GM12892 (cell line): ENCODE results near the gene CD19.

Source experiments
- POLR2A ChIP-seq: IDR thresholded peaks from 2 replicates; pipeline ENCODE4 v1.6.1; 2011; ENCODE audit warnings: low read depth, low read length, control low read depth
- TAF1 ChIP-seq: IDR thresholded peaks from 2 replicates; pipeline ENCODE4 v1.6.1; 2011; ENCODE audit warnings: low read depth, mild to moderate bottlenecking, control low read depth, low read length, borderline replicate concordance

DNA sequence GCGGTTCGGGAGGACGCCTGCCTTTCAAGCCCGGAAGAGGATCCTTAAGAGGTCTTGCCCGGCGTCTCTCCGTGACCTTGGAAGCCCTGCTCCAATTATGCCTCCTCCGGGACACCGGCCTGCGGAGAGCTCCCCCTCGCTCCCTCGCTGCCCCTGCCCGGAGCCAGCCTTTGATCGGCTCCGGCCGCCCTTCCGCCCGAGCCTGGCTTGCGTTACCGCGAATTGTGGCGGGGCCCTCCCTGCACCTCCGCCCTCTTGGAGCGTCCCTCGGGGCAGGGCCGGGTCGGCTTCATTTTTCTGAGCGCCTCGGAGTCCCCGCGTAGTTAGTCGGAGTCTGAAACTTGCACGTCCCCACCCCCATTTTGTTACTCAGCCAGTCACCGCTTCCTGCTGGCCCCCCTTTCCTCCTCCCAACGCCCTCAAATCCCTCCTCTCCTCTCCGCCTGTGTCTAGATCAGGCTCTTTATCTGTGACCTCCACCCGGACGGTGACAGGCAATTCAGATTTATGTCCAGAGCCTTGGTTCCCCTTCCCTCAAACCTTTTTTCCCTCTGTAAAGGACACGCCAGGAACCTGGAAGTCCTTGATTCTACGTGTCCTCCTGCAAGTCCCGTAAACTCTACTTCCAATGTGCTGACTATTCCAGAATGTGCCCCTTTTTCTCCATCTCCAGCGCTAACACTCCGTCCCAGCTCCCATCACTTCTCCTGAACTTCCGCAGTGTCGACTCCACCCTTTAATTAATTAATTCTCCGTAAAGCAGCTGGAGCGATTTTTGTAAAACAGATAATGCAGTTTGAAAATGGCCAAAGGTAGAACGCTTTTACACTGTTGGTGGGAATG lies 6.2 kb upstream of the CD19 start:
- TF ChIP-seq POLR2A (peak; percentile 79), TAF1 (no peak)
